ENCODE results near the gene COL6A5.

Gene COL6A5

GRCh38 chr3:130414457-130414856 is 69.0 kb downstream of the COL6A5 start:
- H3F3A ChIP-seq (ENCODE audit: insufficient read depth), result no peaks in the 10 kb centered on the region
- H3K4me2 ChIP-seq (ENCODE audit: low read depth, low read length, poor library complexity, severe bottlenecking), result no peak overlapping the region
- no peaks in the 10 kb centered on the region for H3K27me3 ChIP-seq (ENCODE audit: low read length)
- H3K9me2 ChIP-seq (replicated peaks; ENCODE audit: insufficient read depth, low read length), result no peaks in the 10 kb centered on the region
- H3K27ac ChIP-seq (ENCODE audit: low read depth, low read length), result no peak overlapping the region
- TF ChIP-seq CTCF (IDR thresholded peaks at IDR 0.05; ENCODE audit: insufficient read depth, low read length, poor library complexity, severe bottlenecking) (no peak), EZH2phosphoT487 (conservative IDR thresholded peaks at IDR 0.05; ENCODE audit: low read length) (no peak)
- H2AFZ ChIP-seq (ENCODE audit: low read depth, low read length, severe bottlenecking), result no peak overlapping the region
- no peaks in the 10 kb centered on the region for H3K79me2 ChIP-seq (ENCODE audit: insufficient read depth, low read length)
- no peaks in the 10 kb centered on the region for H4K20me1 ChIP-seq (ENCODE audit: low read depth, low read length)
- H3K36me3 ChIP-seq (ENCODE audit: low read length), result no peaks in the 10 kb centered on the region
- H3K4me3 ChIP-seq (ENCODE audit: insufficient read depth, low read length, poor library complexity, severe bottlenecking), result no peak overlapping the region
- H3K9me3 ChIP-seq (ENCODE audit: insufficient read depth, low read length), result no peaks in the 10 kb centered on the region
- H3K9ac ChIP-seq (ENCODE audit: low read length), result no peak overlapping the region

GRCh38 chr3:130420466-130420865 is 75.0 kb downstream of the COL6A5 start:
- H3K27me3 ChIP-seq (ENCODE audit: low read length), result no peaks in the 10 kb centered on the region
- H3K4me2 ChIP-seq (ENCODE audit: low read depth, low read length, poor library complexity, severe bottlenecking), result no peak overlapping the region
- H3K9ac ChIP-seq (ENCODE audit: low read length), result no peak overlapping the region
- H2AFZ ChIP-seq (ENCODE audit: low read depth, low read length, severe bottlenecking), result no peak overlapping the region
- no peaks in the 10 kb centered on the region for H3K9me3 ChIP-seq (ENCODE audit: insufficient read depth, low read length)
- no peaks in the 10 kb centered on the region for H3K36me3 ChIP-seq (ENCODE audit: low read length)
- no peaks in the 10 kb centered on the region for H3K9me2 ChIP-seq (replicated peaks; ENCODE audit: insufficient read depth, low read length)
- H3K27ac ChIP-seq (ENCODE audit: low read depth, low read length), result no peak overlapping the region
- H3K79me2 ChIP-seq (ENCODE audit: insufficient read depth, low read length), result no peaks in the 10 kb centered on the region
- H3F3A ChIP-seq (ENCODE audit: insufficient read depth), result no peaks in the 10 kb centered on the region
- H4K20me1 ChIP-seq (ENCODE audit: low read depth, low read length), result no peaks in the 10 kb centered on the region
- H3K4me3 ChIP-seq (ENCODE audit: insufficient read depth, low read length, poor library complexity, severe bottlenecking), result no peak overlapping the region
- TF ChIP-seq CTCF (IDR thresholded peaks at IDR 0.05; ENCODE audit: insufficient read depth, low read length, poor library complexity, severe bottlenecking), result no peak

GRCh38 chr3:130423064-130423463 is 77.6 kb downstream of the COL6A5 start:
- H4K20me1 ChIP-seq (ENCODE audit: low read depth, low read length), result no peaks in the 10 kb centered on the region
- H3F3A ChIP-seq (ENCODE audit: insufficient read depth), result no peaks in the 10 kb centered on the region
- H3K9me2 ChIP-seq (replicated peaks; ENCODE audit: insufficient read depth, low read length), result no peaks in the 10 kb centered on the region
- no peak overlapping the region for H3K4me3 ChIP-seq (ENCODE audit: insufficient read depth, low read length, poor library complexity, severe bottlenecking)
- H2AFZ ChIP-seq (ENCODE audit: low read depth, low read length, severe bottlenecking), result no peak overlapping the region
- H3K4me2 ChIP-seq (ENCODE audit: low read depth, low read length, poor library complexity, severe bottlenecking), result no peak overlapping the region
- no peak for TF ChIP-seq CTCF (IDR thresholded peaks at IDR 0.05; ENCODE audit: insufficient read depth, low read length, poor library complexity, severe bottlenecking)
- no peak for TF ChIP-seq EZH2phosphoT487 (conservative IDR thresholded peaks at IDR 0.05; ENCODE audit: low read length)
- H3K36me3 ChIP-seq (ENCODE audit: low read length), result no peaks in the 10 kb centered on the region
- H3K27ac ChIP-seq (ENCODE audit: low read depth, low read length), result no peak overlapping the region
- no peaks in the 10 kb centered on the region for H3K27me3 ChIP-seq (ENCODE audit: low read length)
- no peaks in the 10 kb centered on the region for H3K79me2 ChIP-seq (ENCODE audit: insufficient read depth, low read length)
- no peak overlapping the region for H3K9ac ChIP-seq (ENCODE audit: low read length)
- no peaks in the 10 kb centered on the region for H3K9me3 ChIP-seq (ENCODE audit: insufficient read depth, low read length)

- TF ChIP-seq EZH2phosphoT487 (conservative IDR thresholded peaks at IDR 0.05; ENCODE audit: low read length) (no peak), CTCF (IDR thresholded peaks at IDR 0.05; ENCODE audit: insufficient read depth, low read length, poor library complexity, severe bottlenecking) (no peak)
- Histone ChIP-seq H3K9me3 (ENCODE audit: insufficient read depth, low read length) (no peaks in the 10 kb centered on the region), H3K27ac (ENCODE audit: low read depth, low read length) (no peak overlapping the region), H2AFZ (ENCODE audit: low read depth, low read length, severe bottlenecking) (no peak overlapping the region), H3K4me2 (ENCODE audit: low read depth, low read length, poor library complexity, severe bottlenecking) (no peak overlapping the region), H3K4me3 (ENCODE audit: insufficient read depth, low read length, poor library complexity, severe bottlenecking) (no peak overlapping the region), H3K9ac (ENCODE audit: low read length) (no peak overlapping the region), H3K9me2 (replicated peaks; ENCODE audit: insufficient read depth, low read length) (no peaks in the 10 kb centered on the region), H3K27me3 (ENCODE audit: low read length) (no peaks in the 10 kb centered on the region), H3K79me2 (ENCODE audit: insufficient read depth, low read length) (no peaks in the 10 kb centered on the region), H3K36me3 (ENCODE audit: low read length) (no peaks in the 10 kb centered on the region), H4K20me1 (ENCODE audit: low read depth, low read length) (no peaks in the 10 kb centered on the region), H3F3A (ENCODE audit: insufficient read depth) (no peaks in the 10 kb centered on the region)
These were observed 79.4 kb downstream of the COL6A5 start for GRCh38 chr3:130424837-130425236.
